Cardiac muscle cell (in vitro differentiated cells and primary cell): Measurements from ENCODE around the gene ITSN2. TPM values are rescaled to one million over a fixed set of nuclear protein-coding genes. Genes with fewer than 3 reads are reported as not detected.
"Not testable (repeated sequence)": the region's sequence is repeated elsewhere in the genome, so short reads cannot be mapped to it uniquely, and the experiment has no call there.

Experiments used
- DNase-seq, 2 donors: peaks; one replicate each; pipeline versions ENCODE4 v3.0.0 to v3.0.0-alpha.2; 2010 to 2017; ENCODE audit warnings: low read depth in 1 of 2, low spot score in 1 of 2
- H3K27ac ChIP-seq: fragments of 200-600 bp; sonication (generic); 2 replicates; pipeline ENCODE4 v1.5.1; 2016
- H3K27me3 ChIP-seq: fragments of 200-600 bp; sonication (generic); 2 replicates; pipeline ENCODE4 v1.6.0; 2016; ENCODE audit warnings: control low read depth
- H3K36me3 ChIP-seq: fragments of 200-600 bp; sonication (generic); 2 replicates; pipeline ENCODE4 v1.5.1; 2016; ENCODE audit warnings: control low read depth
- H3K4me1 ChIP-seq: fragments of 200-600 bp; sonication (generic); 2 replicates; pipeline ENCODE4 v1.8.1; 2017; ENCODE audit warnings: low read depth, mild to moderate bottlenecking, mixed run types
- H3K4me3 ChIP-seq: fragments of 200-600 bp; sonication (generic); 2 replicates; pipeline ENCODE4 v1.5.1; 2016; ENCODE audit warnings: mild to moderate bottlenecking
- H3K9me3 ChIP-seq: fragments of 200-600 bp; sonication (generic); 2 replicates; pipeline ENCODE4 v1.5.1; 2017; ENCODE audit warnings: low read depth, mild to moderate bottlenecking, control low read depth
- CTCF ChIP-seq: IDR thresholded peaks from 2 replicates; pipeline ENCODE4 v1.5.1; 2012; ENCODE audit warnings: low read depth, mild to moderate bottlenecking, low read length
- polyA plus RNA-seq: library from polyadenylated mRNA; unstranded; fragments of >200 nt; fragmentation: Nextera tagmentation; extraction: Ambion mirVana; gene quantifications from 2 replicates; pipeline ENCODE4 v1.2.1, GENCODE V29; 2016
- total RNA-seq: library from RNA; depleted of rRNA; stranded (reverse); fragments of >200 nt; gene quantifications from 2 replicates; pipeline ENCODE4 v1.2.3, GENCODE V29; 2016

The ITSN2 gene
- total and polyA plus RNA-seq, 2 experiments from 2014 or later: 22.3 to 22.8 TPM

GRCh38 chr2:24345937-24346336, 14.4 kb downstream of the ITSN2 start:
- H3K4me1 ChIP-seq: peaks cover 8% of the 10 kb centered on the region
- no peaks in the 10 kb centered on the region for H3K9me3 ChIP-seq
- TF ChIP-seq CTCF: no peak
- H3K27me3 ChIP-seq: no peaks in the 10 kb centered on the region
- DNase-seq: no peak
- no peak overlapping the region for H3K27ac ChIP-seq
- H3K36me3 ChIP-seq: no peaks in the 10 kb centered on the region
- no peak overlapping the region for H3K4me3 ChIP-seq

GRCh38 chr2:24343225-24343882, 17.0 kb downstream of the ITSN2 start:
- no peak for TF ChIP-seq CTCF
- DNase-seq: no peak
- H3K4me3 ChIP-seq: no peak overlapping the region

GRCh38 chr2:24342110-24342910, 18.0 kb downstream of the ITSN2 start:
- Histone ChIP-seq H3K27ac (no peak overlapping the region), H3K36me3 (no peaks in the 10 kb centered on the region), H3K27me3 (no peaks in the 10 kb centered on the region), H3K4me3 (no peak overlapping the region), H3K4me1 (peaks cover 8% of the 10 kb centered on the region), H3K9me3 (no peaks in the 10 kb centered on the region)
- TF ChIP-seq CTCF: no peak
- DNase-seq: no peak

More at GRCh38 chr2:24343225-24343882, 17.0 kb downstream of the ITSN2 start:
- no peak overlapping the region for H3K27ac ChIP-seq
- no peaks in the 10 kb centered on the region for H3K36me3 ChIP-seq
- H3K27me3 ChIP-seq: no peaks in the 10 kb centered on the region
- H3K4me1 ChIP-seq: peaks cover 8% of the 10 kb centered on the region
- no peaks in the 10 kb centered on the region for H3K9me3 ChIP-seq

- Histone ChIP-seq H3K27ac (no peak overlapping the region), H3K27me3 (no peaks in the 10 kb centered on the region), H3K4me1 (no peaks in the 10 kb centered on the region), H3K36me3 (no peaks in the 10 kb centered on the region), H3K4me3 (no peak overlapping the region), H3K9me3 (no peaks in the 10 kb centered on the region)
- TF ChIP-seq CTCF: no peak
- DNase-seq: no peak
Measured at GRCh38 chr2:24339856-24340262, 20.5 kb downstream of the ITSN2 start.

GRCh38 chr2:24339098-24339497, 21.2 kb downstream of the ITSN2 start:
- H3K27me3 ChIP-seq, H3K36me3 ChIP-seq, H3K27ac ChIP-seq, H3K4me3 ChIP-seq, H3K9me3 ChIP-seq, H3K4me1 ChIP-seq, DNase-seq: not testable (repeated sequence)

- H3K4me1 ChIP-seq: no peaks in the 10 kb centered on the region
- H3K4me3 ChIP-seq: no peak overlapping the region
- DNase-seq: no peak
- H3K36me3 ChIP-seq: no peaks in the 10 kb centered on the region
- H3K9me3 ChIP-seq: no peaks in the 10 kb centered on the region
- no peaks in the 10 kb centered on the region for H3K27me3 ChIP-seq
- no peak for TF ChIP-seq CTCF
- no peak overlapping the region for H3K27ac ChIP-seq
Measured at GRCh38 chr2:24337890-24338289, 22.4 kb downstream of the ITSN2 start.
